Ectodermal cell (in vitro differentiated cells): ENCODE results near the gene PACSIN1.

Source experiments
- H3K27ac ChIP-seq: 2 replicates; pipeline ENCODE4 v1.7.0; 2013; ENCODE audit warnings: mild to moderate bottlenecking, low read depth, low read length; ENCODE audit not compliant: insufficient read depth, poor library complexity, severe bottlenecking
- H3K27me3 ChIP-seq: 2 replicates; pipeline ENCODE4 v1.7.0; 2013; ENCODE audit warnings: mild to moderate bottlenecking, low read length; ENCODE audit not compliant: insufficient read depth, control insufficient read depth, poor library complexity, severe bottlenecking
- H3K36me3 ChIP-seq: one replicate; pipeline ENCODE4 v1.7.0; 2013; ENCODE audit warnings: low read length; ENCODE audit not compliant: control insufficient read depth, insufficient read depth
- H3K4me1 ChIP-seq: one replicate; pipeline ENCODE4 v1.7.0; 2013; ENCODE audit warnings: low read length; ENCODE audit not compliant: control insufficient read depth, insufficient read depth
- H3K4me3 ChIP-seq: 2 replicates; pipeline ENCODE4 v1.7.0; 2013; ENCODE audit warnings: low read depth, low read length, control low read depth; ENCODE audit not compliant: insufficient read depth
- H3K9me3 ChIP-seq: 2 replicates; pipeline ENCODE4 v1.7.0; 2013; ENCODE audit warnings: mild to moderate bottlenecking, low read length, moderate library complexity; ENCODE audit not compliant: control insufficient read depth
- WGBS, 2 experiments: methylation state at CpG; one replicate each; pipeline ENCODE4 v1.1.7; 2013; ENCODE audit warnings: missing lambda C conversion rate in 2 of 2; 5-methylcytosine and 5-hydroxymethylcytosine counted together

PACSIN1 gene

DNA sequence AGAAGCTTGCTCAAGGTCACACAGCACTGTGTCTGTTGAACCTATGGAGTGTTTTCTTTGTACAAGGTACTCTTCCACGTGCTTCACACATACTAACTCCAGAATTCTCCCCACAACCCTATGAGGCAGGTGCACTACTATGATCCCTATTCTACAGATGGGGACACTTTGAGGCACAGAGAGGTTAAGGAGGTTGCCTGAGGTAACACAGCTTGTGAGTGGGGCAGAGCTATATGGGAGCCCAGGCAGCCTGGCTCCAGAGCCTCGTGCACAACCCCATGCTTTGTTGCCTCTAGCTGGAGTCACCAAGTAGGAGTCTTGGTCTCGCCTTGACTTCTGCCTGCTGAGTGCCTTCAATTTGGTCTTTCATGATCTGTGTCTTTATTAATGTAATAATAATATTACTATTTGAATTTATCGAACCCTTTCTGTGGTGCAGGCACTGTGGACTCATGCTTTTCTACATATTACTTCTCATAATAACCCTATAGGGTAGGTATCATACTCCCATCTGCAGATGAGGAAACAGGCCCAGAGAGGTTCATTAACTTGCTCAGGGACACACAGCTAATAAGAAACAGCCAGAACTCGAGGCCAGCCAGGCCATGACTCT lies 103.6 kb downstream of the PACSIN1 start:
- Histone ChIP-seq H3K4me1 (peaks cover 15% of the 10 kb centered on the region), H3K27me3 (no peaks in the 10 kb centered on the region), H3K36me3 (no peaks in the 10 kb centered on the region), H3K27ac (no peak overlapping the region), H3K4me3 (no peak overlapping the region), H3K9me3 (no peaks in the 10 kb centered on the region)
- WGBS, 2 experiments: 83 to 87% methylated on average over 4 of the region's 5 CpGs

GRCh38 chr6:34570066-34570833 lies 104.4 kb downstream of the PACSIN1 start:
- Histone ChIP-seq H3K4me3 (no peak overlapping the region), H3K36me3 (no peaks in the 10 kb centered on the region), H3K4me1 (peaks cover 15% of the 10 kb centered on the region), H3K9me3 (no peaks in the 10 kb centered on the region), H3K27me3 (no peaks in the 10 kb centered on the region), H3K27ac (no peak overlapping the region)
- WGBS, 2 experiments: 92 to 93% methylated on average over 21 of the region's 21 CpGs

GRCh38 chr6:34571388-34571787 lies 105.5 kb downstream of the PACSIN1 start:
- no peaks in the 10 kb centered on the region for H3K27me3 ChIP-seq
- peaks cover 15% of the 10 kb centered on the region for H3K4me1 ChIP-seq
- no peaks in the 10 kb centered on the region for H3K36me3 ChIP-seq
- H3K4me3 ChIP-seq: no peak overlapping the region
- no peaks in the 10 kb centered on the region for H3K9me3 ChIP-seq
- no peak overlapping the region for H3K27ac ChIP-seq
- WGBS, 2 experiments: 91 to 95% methylated on average over 9 of the region's 9 CpGs

DNA sequence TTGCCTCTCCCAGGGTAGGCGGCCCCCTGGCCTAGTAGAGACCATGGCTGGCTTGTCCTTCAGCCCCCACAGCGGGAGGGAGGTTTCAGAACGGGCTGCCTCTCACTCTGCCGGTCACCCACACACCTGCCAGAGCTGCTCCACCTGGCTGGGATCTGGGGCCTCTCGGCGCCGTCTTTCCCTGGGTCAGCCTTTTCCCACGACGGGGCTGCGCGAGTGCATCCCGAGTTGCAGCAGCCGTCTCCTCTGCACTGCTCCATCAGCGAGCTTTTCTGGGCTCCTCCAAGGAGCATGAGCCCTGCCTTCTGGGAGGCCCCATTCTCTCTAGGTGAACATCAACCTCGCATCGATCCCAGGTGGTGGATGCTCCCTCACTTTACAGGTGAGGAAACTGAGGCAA lies 106.1 kb downstream of the PACSIN1 start:
- no peak overlapping the region for H3K4me3 ChIP-seq
- WGBS, 2 experiments: 88 to 89% methylated on average over 16 of the region's 16 CpGs
- H3K36me3 ChIP-seq: no peaks in the 10 kb centered on the region
- peaks cover 10% of the 10 kb centered on the region for H3K4me1 ChIP-seq
- no peak overlapping the region for H3K27ac ChIP-seq
- no peaks in the 10 kb centered on the region for H3K9me3 ChIP-seq
- H3K27me3 ChIP-seq: no peaks in the 10 kb centered on the region

DNA sequence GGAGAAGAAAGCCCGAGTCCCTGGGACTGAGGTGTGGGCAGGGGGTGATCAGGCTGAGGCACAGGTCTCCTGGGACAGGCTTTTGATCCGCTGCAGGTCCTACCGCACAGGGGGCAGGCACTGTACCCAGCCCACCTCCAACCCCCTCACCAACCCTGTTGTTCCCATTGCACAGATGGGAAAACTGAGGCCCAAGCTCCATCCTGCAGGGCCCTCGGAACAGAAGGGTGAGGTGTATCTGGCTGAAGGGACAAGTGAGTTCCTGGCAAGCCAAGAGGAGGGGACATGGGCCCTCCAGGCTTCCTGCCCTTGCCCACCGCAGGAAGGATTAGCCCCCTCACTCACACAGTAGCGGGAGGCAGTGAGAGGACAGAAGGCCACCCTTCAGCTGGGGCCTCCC lies 106.7 kb downstream of the PACSIN1 start:
- no peak overlapping the region for H3K4me3 ChIP-seq
- WGBS, 2 experiments: 89 to 94% methylated on average over 6 of the region's 6 CpGs
- no peaks in the 10 kb centered on the region for H3K36me3 ChIP-seq
- no peaks in the 10 kb centered on the region for H3K27me3 ChIP-seq
- no peaks in the 10 kb centered on the region for H3K9me3 ChIP-seq
- H3K4me1 ChIP-seq: peaks cover 5% of the 10 kb centered on the region
- no peak overlapping the region for H3K27ac ChIP-seq

DNA sequence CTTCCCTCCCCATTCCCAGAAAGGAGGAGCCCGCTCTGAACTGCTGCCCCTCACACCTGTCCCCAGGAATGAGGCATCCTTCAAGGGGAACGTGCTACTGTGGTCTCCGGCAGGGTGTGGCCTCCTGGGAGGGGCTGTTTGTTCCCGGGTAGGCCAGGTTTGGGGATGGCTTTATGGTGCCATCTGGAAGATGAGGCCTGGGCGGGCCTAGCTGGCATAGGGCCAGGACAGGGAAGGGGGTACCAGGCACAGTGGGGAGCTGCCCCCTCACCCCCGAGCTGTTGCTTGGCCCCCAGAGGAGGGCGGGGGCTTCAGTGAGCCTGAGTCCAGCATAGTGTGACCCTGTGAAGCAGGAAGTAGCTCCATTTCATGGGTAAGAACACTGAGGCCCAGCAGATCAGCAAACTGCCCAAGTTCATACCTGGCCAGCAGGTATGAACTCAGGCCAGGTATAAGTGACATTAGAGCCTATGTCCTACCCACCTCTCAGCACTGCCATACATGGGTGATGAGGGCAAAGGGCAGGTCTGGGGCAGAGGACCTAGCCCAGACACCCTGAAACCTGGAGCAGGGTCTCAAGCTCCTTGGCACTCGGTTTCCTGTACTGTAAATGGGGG lies 107.8 kb downstream of the PACSIN1 start:
- no peaks in the 10 kb centered on the region for H3K27me3 ChIP-seq
- H3K4me3 ChIP-seq: no peak overlapping the region
- WGBS, 2 experiments: 85% methylated on average over 8 of the region's 8 CpGs
- H3K4me1 ChIP-seq: peaks cover 3% of the 10 kb centered on the region
- no peaks in the 10 kb centered on the region for H3K36me3 ChIP-seq
- no peaks in the 10 kb centered on the region for H3K9me3 ChIP-seq
- no peak overlapping the region for H3K27ac ChIP-seq

DNA sequence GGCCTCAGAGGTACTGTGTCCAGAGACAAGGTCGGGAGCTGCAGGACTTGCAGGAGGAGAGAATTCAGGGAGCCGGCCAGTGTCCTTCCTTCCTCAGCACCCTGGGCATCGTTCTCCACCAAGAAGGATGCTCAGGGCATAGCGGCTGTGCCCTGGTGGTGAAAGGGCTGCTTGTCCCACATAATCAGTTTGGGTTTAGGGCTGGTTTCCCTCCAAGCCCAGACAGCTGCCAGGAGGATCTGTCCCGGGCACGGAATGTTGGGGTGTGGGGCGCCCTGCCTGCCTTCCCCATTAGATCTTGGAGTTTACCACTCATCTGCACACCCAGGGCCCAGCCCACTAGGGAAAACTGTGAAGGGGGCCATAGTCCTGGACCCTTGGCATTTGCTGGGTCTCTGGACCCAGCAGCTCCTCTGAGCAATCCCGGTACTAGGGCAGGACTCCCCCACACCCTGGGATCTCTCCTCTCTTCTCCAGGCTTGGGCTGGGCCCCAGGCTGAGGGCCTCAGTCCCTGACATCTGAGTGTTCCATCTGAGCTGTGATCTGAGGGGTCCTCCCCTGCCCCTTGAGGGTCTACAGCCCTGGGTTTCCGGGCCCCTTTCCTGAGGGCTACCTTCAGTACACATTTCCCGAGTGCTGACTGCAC lies 108.9 kb downstream of the PACSIN1 start:
- no peaks in the 10 kb centered on the region for H3K27me3 ChIP-seq
- no peak overlapping the region for H3K4me3 ChIP-seq
- no peaks in the 10 kb centered on the region for H3K4me1 ChIP-seq
- WGBS, 2 experiments: 94% methylated on average over 10 of the region's 10 CpGs
- H3K9me3 ChIP-seq: no peaks in the 10 kb centered on the region
- H3K36me3 ChIP-seq: no peaks in the 10 kb centered on the region
- H3K27ac ChIP-seq: no peak overlapping the region

- Histone ChIP-seq H3K27ac (no peak overlapping the region), H3K9me3 (no peaks in the 10 kb centered on the region), H3K4me3 (no peak overlapping the region), H3K4me1 (no peaks in the 10 kb centered on the region), H3K27me3 (no peaks in the 10 kb centered on the region), H3K36me3 (no peaks in the 10 kb centered on the region)
- 60 to 76% methylated on average over 3 of the region's 3 CpGs for WGBS, 2 experiments
These were observed 109.5 kb downstream of the PACSIN1 start for GRCh38 chr6:34575326-34575725.

- 95% methylated on average over 18 of the region's 18 CpGs for WGBS, 2 experiments
- no peaks in the 10 kb centered on the region for H3K36me3 ChIP-seq
- peaks cover 4% of the 10 kb centered on the region for H3K4me1 ChIP-seq
- H3K4me3 ChIP-seq: no peak overlapping the region
- H3K9me3 ChIP-seq: no peaks in the 10 kb centered on the region
- H3K27ac ChIP-seq: no peak overlapping the region
- no peaks in the 10 kb centered on the region for H3K27me3 ChIP-seq
These were observed 110.5 kb downstream of the PACSIN1 start for GRCh38 chr6:34576286-34576955.
